NCI-H128 (cell line): ENCODE results near the gene BABAM2.
"Not testable (repeated sequence)": the region's sequence is repeated elsewhere in the genome, so short reads cannot be mapped to it uniquely, and the experiment has no call there.

Source experiments
- DNase-seq: peaks from one replicate; lab custom pipeline; 2025; ENCODE audit not compliant: unreplicated experiment; lab: John Stamatoyannopoulos, UW

Gene BABAM2

GRCh38 chr2:27875089-27875881, 15.2 kb upstream of the BABAM2 start:
- DNase-seq, result no peak

- DNase-seq, result no peak
Measured at GRCh38 chr2:27878825-27879224, 11.7 kb upstream of the BABAM2 start.

- not testable (repeated sequence) for DNase-seq
Measured at GRCh38 chr2:27881815-27882583, 8.5 kb upstream of the BABAM2 start.

- not testable (repeated sequence) for DNase-seq
Measured at GRCh38 chr2:27882584-27882922, 8.0 kb upstream of the BABAM2 start.

- DNase-seq, result no peak
Measured at GRCh38 chr2:27884601-27885000, 5.9 kb upstream of the BABAM2 start.

- no peak for DNase-seq
Measured at GRCh38 chr2:27885234-27885633, 5.3 kb upstream of the BABAM2 start.

- DNase-seq, result no peak
Measured at GRCh38 chr2:27885661-27886060, 4.9 kb upstream of the BABAM2 start.

- DNase-seq, result no peak
Measured at GRCh38 chr2:27886322-27886721, 4.2 kb upstream of the BABAM2 start.

- DNase-seq, result no peak
Measured at GRCh38 chr2:27887111-27887510, 3.4 kb upstream of the BABAM2 start.

GRCh38 chr2:27887830-27888229, 2.7 kb upstream of the BABAM2 start:
- no peak for DNase-seq

- no peak for DNase-seq
Measured at GRCh38 chr2:27888790-27889189, 1.7 kb upstream of the BABAM2 start.

GRCh38 chr2:27889774-27890145, 769 bp upstream of the BABAM2 start:
- no peak for DNase-seq

- DNase-seq, result peak; percentile 49
Measured at GRCh38 chr2:27890924-27891672, 569 bp downstream of the BABAM2 start.

GRCh38 chr2:27891673-27892105, 1.2 kb downstream of the BABAM2 start:
- no peak for DNase-seq

- DNase-seq, result no peak
Measured at GRCh38 chr2:27893006-27893405, 2.5 kb downstream of the BABAM2 start.

GRCh38 chr2:27897717-27898116, 7.2 kb downstream of the BABAM2 start:
- DNase-seq, result no peak

- no peak for DNase-seq
Measured at GRCh38 chr2:27901234-27901633, 10.7 kb downstream of the BABAM2 start.

- DNase-seq, result no peak
Measured at GRCh38 chr2:27902098-27902497, 11.6 kb downstream of the BABAM2 start.

GRCh38 chr2:27903018-27903417, 12.5 kb downstream of the BABAM2 start:
- no peak for DNase-seq

- no peak for DNase-seq
Measured at GRCh38 chr2:27903649-27904404, 13.3 kb downstream of the BABAM2 start.

- DNase-seq, result no peak
Measured at GRCh38 chr2:27904405-27904665, 13.8 kb downstream of the BABAM2 start.
